ENCODE measurements around the gene IDH3G. TPM values are rescaled to one million over a fixed set of nuclear protein-coding genes. Genes with fewer than 3 reads are reported as not detected.

The IDH3G gene
- total RNA-seq, 1 donor from 2014 or later, result 81.2 TPM

- ATAC-seq (peak; percentile 0), DNase-seq (no peak)
- intact Hi-C loops (cut with micrococcal nuclease), result no loop called here
These were observed 982 bp upstream of the IDH3G start for GRCh38 chrX:153794897-153795816.

GRCh38 chrX:153793291-153793690, 884 bp downstream of the IDH3G start:
- no peak for ATAC-seq
- intact Hi-C loops (cut with micrococcal nuclease), result no loop called here

DNA sequence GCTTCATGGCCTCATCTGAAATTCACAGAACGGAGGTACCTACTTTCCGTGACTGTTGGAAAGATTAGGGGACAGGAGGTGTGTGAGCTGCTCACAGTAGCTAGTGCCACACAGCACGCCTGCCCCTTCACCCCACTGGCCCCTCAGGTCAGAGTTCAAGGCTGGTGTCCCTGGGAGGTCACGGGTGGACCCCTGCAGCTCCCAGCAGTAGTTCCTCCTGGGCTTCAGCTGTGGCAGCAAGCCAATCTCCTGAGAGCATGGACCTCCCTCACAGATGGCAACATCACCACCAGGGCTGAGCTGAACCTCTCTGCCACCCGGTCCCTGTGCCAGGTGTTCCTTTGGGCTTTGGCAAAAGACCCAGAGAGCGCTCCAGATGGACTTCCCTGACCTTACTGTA, 1.8 kb downstream of the IDH3G start:
- DNase-seq (no peak), ATAC-seq (no peak)
- intact Hi-C loops (cut with micrococcal nuclease), result no loop called here

More at GRCh38 chrX:153793291-153793690, 884 bp downstream of the IDH3G start:
- DNase-seq, result no peak

DNA sequence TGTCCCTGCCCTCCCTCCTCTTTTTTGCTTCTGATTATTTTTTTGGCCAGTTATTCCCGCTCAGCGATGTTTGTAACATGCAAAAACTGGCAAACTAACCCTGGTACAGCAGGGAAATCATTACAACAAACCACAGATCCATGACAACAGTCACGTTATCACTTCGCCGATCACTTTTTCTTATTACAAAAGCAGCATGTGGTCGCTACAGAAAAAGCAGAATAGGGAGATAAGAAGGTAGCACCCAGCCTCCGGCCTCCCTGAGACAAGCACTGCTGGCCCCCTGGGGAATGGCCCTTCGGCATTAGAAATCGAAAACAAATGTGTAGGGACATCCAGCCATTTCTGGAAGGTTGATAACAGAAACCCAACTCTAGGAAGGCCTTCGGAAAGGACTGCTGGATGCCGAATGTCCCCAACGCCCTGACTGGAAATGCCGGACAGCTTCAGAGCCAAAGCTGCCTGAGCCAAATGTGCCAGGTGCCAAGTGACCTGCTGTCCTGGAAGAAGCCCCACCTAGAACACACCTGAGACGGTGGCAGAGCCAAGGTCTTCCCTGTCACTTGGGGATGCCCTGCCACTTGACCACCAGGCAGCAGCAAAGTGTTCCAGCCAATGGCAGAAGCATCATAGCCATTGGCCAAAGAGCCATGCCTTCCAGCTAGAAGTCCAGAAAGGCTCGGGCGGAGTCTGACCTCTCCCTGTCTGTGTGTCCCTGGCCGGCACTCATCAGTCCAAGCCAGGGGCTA, 2.9 kb downstream of the IDH3G start:
- ATAC-seq, result no peak
- intact Hi-C loops (cut with micrococcal nuclease), result no loop called here
- no peak for DNase-seq

DNA sequence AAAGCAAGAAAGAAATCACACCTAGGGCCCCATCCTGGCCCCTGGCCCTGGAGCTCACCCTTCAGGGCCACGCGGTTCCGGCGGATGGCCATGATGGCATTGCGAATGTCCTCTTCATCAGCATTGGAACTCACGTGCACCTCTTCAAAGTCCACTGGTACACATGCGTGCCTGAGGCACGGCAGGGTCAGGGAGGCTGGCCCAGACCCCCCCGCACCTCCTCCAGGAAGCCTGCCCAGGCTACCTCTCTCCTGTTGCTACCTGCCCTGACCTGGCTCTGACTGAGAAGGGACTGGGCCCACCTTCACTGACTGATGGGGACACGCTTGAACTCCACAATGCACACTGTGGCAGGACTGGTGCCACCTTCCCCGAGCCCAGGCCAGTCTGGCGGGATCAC, 4.5 kb downstream of the IDH3G start:
- intact Hi-C loops (cut with micrococcal nuclease), result no loop called here

DNA sequence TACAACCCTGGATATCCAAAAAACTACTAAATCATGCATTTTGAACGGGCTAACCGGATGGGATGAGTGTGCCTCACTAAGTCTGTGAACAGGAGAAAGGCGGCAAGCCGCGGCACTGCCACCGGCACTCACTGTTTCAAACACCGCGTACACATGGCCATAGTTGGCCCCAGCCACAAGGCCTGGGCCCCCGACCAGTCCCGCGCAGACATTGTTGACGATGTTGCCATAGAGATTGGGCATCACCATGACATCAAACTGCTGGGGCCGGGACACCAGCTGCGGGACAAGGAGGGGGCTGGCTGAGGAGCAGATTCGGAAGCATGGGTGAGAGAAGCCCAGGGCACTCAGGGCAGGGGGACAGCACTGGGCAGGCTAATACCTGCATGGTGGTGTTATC, 7.5 kb downstream of the IDH3G start:
- DNase-seq (no peak), ATAC-seq (no peak)
- intact Hi-C loops (cut with micrococcal nuclease), result no loop called here

More for the DNA sequence above, 4.5 kb downstream of the IDH3G start:
- ATAC-seq, result no peak
- no peak for DNase-seq

DNA sequence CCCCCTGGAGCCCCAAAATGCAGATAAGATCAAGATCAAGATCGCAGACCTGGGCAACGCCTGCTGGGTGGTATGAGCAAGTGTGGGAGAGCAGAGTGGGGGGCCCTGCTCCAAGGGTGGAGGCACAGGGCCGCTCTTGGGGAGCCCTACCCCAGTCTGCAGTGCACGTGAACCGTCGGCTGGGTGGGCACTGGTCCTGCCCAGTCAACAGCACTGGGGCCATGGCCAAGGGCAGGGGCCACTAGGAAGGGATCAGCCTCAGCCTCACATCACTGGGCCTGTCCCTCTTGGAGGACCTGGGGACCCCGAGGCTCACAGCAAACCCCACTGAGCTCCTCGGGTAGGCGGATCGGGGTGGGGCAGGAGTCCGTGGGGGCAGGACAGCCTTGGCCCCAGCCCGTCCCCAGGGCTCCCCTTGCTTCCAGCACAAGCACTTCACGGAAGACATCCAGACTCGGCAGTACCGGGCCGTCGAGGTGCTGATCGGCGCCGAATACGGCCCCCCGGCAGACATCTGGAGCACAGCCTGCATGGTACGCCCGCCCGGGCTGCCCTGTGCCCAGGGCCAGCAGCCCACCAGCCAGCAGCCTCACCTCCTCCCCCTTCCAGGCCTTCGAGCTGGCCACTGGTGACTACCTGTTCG, 9.7 kb downstream of the IDH3G start:
- ATAC-seq (no peak), DNase-seq (no peak)
- intact Hi-C loops (cut with micrococcal nuclease), result no loop called here

DNA sequence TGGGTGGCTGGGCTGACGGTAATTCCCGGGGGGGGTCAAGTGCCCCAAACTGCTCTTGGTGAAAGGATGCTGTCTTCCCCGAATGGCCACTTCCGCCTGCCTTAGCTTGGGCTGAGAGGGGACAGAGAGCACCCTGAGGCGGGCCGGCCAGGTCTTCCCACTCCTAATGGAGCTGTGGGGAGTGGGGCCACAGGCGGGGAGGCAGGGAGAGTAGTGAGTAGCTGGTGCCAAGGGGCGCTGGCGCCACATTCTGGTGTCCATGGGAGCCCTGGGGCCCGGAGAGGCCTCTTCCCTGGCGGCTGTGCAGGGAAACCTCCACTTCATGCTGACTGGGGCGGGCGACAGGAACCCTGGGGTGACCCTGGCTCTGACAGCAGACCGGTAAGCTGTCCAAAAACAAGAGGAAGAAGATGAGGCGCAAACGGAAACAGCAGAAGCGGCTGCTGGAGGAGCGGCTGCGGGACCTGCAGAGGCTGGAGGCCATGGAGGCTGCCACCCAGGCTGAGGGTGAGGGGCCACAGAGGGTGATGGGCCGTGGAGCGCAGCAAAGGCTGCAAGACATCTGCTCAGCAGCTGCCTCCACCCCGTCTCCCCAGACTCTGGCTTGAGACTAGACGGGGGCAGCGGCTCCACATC, 10.7 kb downstream of the IDH3G start:
- intact Hi-C loops (cut with micrococcal nuclease), result no loop called here
- no peak for DNase-seq

GRCh38 chrX:153782871-153783270, 11.3 kb downstream of the IDH3G start:
- DNase-seq (no peak), ATAC-seq (no peak)
- intact Hi-C loops (cut with micrococcal nuclease), result no loop called here

More for the DNA sequence above, 10.7 kb downstream of the IDH3G start:
- no peak for ATAC-seq

- intact Hi-C loops (cut with micrococcal nuclease), result no loop called here
- DNase-seq (no peak), ATAC-seq (no peak)
These were observed 11.9 kb downstream of the IDH3G start for GRCh38 chrX:153782313-153782712.

- intact Hi-C loops (cut with micrococcal nuclease), result no loop called here
- ATAC-seq (peak; percentile 74), DNase-seq (peak; percentile 59)
These were observed 12.6 kb downstream of the IDH3G start for GRCh38 chrX:153781428-153782047.

DNA sequence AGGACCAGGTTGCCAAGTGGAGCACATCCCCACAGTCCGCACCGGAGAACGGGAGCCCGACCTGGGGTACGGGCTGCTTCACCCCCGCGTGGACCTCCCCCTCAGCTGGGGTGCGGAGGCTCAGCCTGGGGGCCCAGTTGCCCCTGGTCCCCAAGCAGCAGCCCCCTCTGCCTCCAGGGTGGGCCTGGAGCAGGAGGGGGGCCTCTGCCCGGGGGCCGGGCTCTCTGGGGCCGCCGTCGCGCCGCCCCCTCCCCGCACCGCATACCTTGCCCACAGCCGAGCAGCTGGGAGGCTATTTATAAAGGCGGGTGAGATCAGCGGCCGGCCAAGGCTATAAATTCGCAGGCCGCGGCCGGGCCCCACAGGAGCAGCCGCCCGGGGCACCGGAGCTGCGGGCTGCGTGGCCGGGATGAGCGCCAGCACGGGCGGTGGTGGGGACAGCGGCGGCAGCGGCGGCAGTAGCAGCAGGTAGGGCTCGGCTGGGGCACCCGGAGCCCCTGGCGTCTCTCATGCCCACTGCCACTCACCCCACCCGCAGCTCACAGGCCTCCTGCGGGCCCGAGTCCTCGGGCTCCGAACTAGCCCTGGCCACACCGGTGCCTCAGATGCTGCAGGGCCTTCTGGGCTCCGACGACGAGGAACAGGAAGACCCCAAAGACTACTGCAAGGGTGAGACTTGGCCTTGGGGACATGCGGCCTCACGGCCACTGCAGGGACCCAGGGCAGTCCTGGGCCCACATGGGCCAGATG, 13.3 kb downstream of the IDH3G start, which contains the start of gene SRPK3:
TSS of gene SRPK3 (plus strand) at position 364 of the 750 bp plus-strand sequence. CDS start at position 410, 46 bp downstream.
- DNase-seq, result peak; percentile 68
- ATAC-seq, result peak; percentile 87
- intact Hi-C loops (cut with micrococcal nuclease), result no loop called here

DNA sequence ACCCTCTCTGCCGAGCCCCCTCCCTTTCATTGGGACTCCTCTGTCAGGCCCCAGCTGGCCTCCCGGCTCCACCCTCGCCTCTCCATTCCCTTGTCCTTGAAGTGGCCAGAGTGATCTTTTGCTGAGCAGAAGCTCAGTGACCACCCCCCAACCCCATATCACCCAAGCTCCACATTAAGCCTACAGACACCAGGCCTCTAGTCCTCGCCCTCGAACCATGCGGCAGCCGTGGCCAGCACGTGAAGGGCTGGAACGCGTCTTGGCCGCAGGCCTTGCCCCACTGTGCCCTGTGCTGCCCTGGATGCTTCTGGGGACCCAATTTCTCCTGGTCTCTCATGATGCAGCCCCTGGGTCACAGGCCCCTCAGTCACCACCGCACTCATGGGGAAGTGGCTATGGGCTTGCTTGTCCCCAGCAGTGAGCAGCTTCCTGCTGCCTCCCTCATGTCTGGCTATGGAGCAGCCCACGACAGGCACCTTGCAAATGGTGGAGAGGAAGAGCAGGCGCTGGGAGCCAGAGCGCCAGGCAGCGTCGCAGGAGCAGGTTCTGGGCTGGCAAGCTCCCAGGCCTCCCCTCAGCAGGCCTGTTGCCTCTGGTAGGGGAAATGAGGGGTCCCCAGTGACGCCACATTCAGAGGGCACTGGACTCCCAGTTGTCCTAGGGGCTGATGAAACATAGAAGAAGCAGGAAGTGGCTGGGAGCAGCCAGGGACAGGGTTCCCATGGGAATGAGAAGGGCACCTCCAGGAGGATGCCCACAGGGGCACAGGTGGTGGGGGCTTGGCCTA, 14.1 kb downstream of the IDH3G start:
- DNase-seq (no peak), ATAC-seq (peak; percentile 2)

DNA sequence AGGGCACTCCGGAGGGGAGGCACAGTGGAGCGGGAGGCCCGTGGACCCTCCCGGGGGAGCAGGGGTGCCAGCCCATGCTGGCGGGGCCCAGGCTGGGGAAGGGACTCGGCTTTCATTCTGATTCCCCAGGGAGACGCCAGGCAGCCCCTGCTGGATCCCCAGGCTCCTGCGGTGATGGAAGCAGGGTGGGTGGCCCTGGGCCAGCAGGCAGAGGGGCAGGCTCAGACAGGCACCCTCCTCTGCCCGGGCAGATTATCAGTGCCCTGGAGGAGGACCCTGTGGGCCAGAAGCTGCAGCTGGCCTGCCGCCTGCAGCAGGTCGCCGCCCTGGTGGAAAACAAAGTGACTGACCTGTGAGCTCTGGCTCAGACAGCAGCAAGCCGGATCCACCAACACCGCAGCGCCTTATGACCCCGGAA, 15.5 kb downstream of the IDH3G start:
- no peak for DNase-seq
- no peak for ATAC-seq

More for the DNA sequence above, 14.1 kb downstream of the IDH3G start:
- intact Hi-C loops (cut with micrococcal nuclease), result no loop called here

GRCh38 chrX:153778181-153778580, 16.0 kb downstream of the IDH3G start:
- DNase-seq, result peak; percentile 6
- intact Hi-C loops (cut with micrococcal nuclease), result no loop called here
- no peak for ATAC-seq

More for the DNA sequence above, 15.5 kb downstream of the IDH3G start:
- intact Hi-C loops (cut with micrococcal nuclease), result no loop called here

DNA sequence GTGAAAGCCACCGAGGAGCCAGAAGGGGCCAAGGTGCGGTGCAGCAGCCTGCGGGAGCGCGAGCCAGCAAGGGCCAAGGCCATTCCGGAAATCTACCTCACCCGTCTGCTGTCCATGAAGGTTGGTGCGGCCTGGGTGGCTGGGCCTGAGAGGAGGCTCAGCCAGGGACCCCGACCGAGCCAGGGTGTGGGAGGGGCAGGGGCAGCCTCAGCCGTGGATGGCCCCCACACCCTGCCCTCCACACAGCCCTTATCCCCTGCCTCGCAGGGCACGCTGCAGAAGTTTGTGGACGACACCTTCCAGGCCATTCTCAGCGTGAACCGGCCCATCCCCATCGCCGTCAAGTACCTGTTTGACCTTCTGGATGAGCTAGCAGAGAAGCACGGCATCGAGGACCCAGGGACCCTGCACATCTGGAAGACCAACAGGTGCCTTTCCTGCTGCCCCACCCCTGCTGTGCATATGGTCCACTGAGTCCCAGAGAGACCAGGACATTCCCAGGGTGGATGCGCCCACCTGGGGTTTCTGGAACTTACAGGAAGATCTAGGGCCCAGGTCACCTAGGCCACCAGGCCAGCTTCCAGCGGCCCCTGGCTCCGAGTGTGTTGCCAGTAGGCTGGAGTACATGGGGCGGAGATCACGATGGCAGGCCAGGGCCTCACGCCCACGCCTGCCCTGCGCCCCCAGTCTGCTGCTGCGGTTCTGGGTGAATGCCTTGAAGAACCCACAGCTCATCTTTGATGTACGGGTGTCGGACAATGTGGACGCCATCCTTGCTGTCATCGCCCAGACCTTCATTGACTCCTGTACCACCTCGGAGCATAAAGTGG, 16.7 kb downstream of the IDH3G start:
- DNase-seq, result peak; percentile 22
- ATAC-seq, result no peak
- intact Hi-C loops (cut with micrococcal nuclease), result no loop called here

Data from left ventricle myocardium superior (tissue), 1 donor.